Measurements from ENCODE around the gene NAA25.
"Not testable (repeated sequence)": the region's sequence is repeated elsewhere in the genome, so short reads cannot be mapped to it uniquely, and the experiment has no call there.

Gene NAA25

DNA sequence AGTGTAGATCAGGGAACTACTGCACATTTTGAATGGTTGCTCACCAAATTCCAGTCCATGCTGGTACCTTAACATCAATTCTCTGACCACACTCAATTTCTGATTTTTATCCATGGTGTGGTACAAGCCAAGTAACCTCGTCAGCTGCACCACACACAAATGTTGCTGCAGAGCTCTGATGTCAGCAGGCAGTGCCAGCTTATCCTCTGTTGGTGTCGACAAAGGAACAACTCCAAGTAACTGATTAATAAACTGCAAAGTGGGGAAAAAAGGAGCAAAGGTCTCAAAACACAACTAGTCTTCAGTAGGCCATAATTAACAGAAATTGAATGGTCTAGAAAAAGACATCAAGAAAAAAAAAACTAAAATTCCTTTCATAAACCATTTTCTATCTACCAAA, 47.4 kb downstream of the NAA25 start:
- DNase-seq (ENCODE audit: low spot score) = no peak

DNA sequence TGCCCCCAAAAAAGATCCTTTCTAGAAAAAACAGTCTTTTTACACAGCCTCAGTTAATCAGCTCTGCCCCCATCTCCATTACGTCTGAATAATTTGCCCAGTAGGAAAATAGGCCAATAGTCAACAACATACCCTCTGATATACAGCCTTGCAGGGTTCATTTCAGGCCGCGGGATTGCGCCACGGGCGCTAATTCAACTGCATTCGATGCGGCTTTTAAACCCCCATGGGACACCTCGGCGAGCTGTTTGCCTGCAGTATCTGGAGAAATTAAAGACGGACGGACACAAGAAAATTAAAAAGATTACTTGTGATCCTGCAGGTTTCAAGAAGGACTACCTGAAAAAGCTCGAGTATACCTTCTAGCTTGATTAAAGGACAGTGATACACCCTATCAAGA, 59.2 kb downstream of the NAA25 start:
- DNase-seq (ENCODE audit: low spot score) = no peak

GRCh38 chr12:112046003-112046402, 62.6 kb downstream of the NAA25 start:
- no peak for DNase-seq (ENCODE audit: low spot score)

GRCh38 chr12:112036614-112037013, 72.0 kb downstream of the NAA25 start:
- not testable (repeated sequence) for DNase-seq (ENCODE audit: low spot score)

DNA sequence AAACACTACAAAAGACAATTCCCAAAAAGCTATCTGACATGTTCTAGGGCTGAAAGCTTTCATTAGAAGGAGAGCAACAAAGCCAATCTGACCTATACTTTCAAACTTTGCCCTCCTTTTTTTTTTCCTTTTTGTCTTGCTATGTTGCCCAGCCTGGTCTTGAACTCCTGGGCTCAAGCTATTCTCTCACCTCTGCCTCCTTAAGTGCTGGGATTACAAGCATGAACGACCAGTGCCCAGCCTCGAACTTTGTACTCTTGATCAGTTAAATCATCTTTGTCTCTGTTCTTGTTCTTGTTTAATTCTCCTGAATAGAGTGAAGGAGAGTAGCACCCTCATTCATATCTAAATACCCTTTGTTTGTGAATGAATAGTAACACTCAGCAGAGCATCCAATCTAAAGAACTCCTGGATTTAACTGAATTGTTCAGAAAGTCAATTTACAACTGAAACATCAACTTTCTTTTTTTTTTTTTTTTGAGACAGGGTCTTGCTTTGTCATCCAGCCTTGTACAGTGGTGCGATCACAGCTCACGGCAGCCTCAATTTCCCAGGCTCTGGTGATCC, 73.3 kb downstream of the NAA25 start:
- no peak for DNase-seq (ENCODE audit: low spot score)

GRCh38 chr12:112032292-112032691, 76.3 kb downstream of the NAA25 start:
- DNase-seq (ENCODE audit: low spot score) = no peak

- no peak for DNase-seq (ENCODE audit: low spot score)
Measured at GRCh38 chr12:112031472-112031871, 77.1 kb downstream of the NAA25 start.

DNA sequence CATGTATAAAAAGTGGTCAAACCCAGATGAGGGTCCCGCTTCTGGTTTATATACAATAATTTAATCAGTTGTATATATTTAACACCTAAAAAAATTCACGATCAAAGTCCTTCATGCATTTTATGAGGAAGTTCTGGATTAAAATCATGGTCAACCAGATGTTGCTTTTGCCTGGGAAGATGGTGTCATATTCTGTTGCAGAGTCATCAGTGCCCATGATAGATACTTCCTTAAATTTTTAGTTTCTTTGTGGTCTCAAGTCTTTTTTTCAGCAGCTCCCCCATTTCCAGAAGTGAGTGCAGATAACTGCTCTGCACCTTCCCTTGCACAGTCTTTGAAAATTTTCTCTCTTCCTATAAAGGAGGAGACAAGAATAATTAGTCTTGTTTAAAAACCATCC, 79.3 kb downstream of the NAA25 start:
- no peak for DNase-seq (ENCODE audit: low spot score)

DNA sequence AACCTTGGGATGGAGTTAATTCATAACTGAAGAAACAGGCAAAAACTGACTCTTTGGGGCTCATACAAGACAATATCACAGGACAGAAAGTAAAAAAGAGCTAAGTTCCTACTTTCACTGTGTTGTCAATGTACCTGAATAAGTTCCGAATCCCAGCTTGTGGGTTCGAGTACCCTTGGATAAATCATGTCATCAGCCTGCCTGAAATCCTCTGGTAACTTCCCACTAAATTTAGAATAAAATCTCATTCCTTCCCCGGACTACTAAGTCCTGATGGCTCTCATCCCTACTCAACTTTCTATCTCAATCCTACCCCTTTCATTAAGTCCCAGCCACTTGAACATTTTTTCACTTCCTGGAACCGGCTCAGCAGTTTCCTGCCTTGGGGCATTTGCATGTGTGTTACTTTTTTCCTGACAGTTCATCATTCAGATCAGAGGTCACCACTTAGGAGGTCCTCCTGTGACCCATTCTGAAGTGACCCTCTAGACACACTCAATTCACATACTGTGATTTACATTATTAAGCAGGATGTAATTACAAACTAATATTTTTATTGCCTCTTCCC, 82.7 kb downstream of the NAA25 start:
- DNase-seq (ENCODE audit: low spot score) = no peak

DNA sequence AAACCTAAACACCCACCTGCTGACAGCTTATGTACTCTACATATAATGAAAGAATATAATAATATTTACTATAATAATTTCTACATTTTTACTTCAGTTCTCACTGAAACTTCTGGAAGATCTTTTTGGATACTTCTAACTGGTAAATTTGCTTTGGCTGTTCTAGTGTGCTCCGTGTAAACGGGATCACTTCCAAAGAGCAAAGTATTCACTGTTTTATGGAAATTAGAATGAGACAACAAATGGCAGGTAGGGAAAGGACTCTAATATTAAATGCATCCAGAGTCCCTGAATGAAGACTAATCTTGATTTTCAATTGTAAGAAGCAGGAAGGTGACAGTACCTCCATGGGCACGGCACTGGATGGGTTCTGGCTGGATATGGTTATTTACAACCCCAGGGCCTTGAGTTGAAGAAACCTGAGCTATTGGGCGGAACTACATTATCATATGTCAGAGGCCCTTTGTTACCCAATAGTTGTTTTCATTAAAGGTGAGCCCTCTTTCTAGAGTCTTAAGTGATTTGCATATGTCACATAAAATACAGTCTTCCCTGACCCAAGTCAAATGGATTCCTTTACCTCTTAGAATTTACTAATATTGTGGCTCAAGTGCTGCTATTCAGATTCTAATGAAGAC, 84.7 kb downstream of the NAA25 start:
- no peak for DNase-seq (ENCODE audit: low spot score)

DNA sequence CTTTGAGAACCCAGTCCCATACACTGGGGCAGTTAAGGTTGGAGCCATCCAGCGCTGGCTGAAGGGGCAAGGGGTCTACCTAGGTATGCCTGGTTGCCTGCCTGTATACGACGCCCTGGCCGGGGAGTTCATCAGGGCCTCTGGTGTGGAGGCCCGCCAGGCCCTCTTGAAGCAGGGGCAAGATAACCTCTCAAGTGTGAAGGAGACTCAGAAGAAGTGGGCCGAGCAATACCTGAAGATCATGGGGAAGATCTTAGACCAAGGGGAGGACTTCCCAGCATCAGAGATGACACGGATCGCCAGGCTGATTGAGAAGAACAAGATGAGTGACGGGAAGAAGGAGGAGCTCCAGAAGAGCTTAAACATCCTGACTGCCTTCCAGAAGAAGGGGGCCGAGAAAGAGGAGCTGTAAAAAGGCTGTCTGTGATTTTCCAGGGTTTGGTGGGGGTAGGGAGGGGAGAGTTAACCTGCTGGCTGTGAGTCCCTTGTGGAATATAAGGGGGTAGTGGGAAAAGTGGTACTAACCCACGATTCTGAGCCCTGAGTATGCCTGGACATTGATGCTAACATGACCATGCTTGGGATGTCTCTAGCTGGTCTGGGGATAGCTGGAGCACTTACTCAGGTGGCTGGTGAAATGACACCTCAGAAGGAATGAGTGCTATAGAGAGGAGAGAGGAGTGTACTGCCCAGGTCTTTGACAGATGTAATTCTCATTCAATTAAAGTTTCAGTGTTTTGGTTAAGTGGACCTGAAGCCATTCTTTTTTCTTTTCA, 86.2 kb downstream of the NAA25 start:
- no peak for DNase-seq (ENCODE audit: low spot score)

DNA sequence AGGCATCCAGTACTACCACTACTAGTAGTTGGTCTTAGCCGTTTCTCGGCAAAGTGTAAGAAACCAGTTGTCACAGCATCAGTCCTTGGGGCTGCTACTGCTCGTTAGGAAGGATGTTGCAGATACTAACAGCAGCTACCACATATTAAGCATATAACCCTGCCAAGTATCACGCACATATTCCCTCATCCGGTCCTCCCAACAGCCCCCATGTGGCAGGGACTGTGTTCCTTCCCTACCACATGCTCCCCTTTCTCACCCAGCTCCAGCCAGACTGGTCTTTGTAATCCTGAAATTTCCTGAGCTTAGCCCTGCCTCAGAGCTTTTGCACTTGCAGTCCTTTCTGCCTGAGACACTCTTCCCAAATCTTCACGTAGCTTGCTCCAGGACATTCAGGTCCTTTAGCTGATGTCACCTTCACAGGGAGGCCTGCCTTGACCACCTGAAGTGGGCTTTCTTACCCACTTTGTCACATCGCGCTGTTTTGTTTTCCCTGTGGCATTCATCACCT, 87.6 kb downstream of the NAA25 start:
- DNase-seq (ENCODE audit: low spot score) = no peak

- DNase-seq (ENCODE audit: low spot score) = peak; percentile 84
Measured at GRCh38 chr12:112018571-112019237, 89.9 kb downstream of the NAA25 start.

GRCh38 chr12:112017041-112017440, 91.5 kb downstream of the NAA25 start:
- DNase-seq (ENCODE audit: low spot score) = no peak

DNA sequence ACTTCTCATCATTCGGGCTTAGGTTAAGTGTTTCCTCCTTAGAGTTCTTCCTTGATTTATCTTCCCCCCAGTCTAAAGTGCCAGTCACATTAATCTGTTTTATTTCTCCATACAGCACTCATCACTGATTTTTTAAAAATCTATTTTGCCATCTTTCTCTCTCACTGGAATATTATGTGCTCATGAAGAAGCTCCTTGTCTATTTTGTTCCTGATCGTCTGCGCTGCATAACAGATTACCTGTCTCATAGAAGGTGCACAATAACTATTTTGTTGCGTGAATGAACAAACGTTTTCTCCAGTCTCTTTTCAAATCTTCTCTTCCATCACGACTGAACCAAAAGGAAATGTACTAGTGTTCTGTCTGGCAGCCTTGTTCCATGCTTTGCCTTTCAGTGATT, 92.6 kb downstream of the NAA25 start:
- DNase-seq (ENCODE audit: low spot score) = no peak

- DNase-seq (ENCODE audit: low spot score) = peak; percentile 90
Measured at GRCh38 chr12:112013601-112014402, 94.8 kb downstream of the NAA25 start.

DNA sequence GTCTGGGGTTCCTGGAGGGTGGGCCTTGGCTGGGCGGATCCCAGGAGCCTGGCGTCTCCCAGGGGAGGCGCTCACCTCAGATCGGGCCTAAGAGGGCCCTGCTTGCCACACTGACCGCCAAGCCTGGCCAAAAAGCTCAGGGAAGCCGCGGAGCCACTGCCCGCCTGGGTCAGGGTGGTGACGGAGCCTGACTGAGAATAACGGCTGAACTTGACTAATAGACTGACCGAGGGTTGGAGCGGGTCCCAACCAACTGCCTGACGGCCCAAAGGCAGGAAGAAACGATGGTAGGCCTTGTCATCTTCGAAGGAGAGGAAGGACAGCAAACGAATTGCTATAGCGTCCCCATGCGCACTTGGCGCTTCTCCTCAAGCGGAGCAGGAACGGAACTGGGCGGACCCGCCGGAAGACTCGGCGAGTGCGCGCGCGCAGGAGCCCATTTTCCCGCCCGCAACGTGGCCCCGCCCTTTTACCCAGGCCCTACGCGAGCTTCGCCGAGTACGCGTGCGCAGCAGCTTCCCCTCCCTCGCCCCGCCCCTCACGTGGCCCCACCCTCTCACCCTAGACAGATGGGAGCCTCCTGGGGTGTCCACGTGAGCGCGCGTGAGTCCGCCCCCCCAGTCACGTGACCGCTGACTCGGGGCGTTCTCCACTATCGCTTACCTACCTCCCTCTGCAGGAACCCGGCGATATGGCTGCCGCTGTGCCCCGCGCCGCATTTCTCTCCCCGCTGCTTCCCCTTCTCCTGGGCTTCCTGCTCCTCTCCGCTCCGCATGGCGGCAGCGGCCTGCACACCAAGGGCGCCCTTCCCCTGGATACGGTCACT, 95.6 kb downstream of the NAA25 start, which contains the start of the genes ERP29 and TMEM116:
Gene ERP29, plus strand, starts transcription at position 652 of the 826 bp plus-strand sequence. Its CDS starts 40 bp downstream, at position 692.
Gene TMEM116, minus strand, starts transcription at position 391 of the 826 bp plus-strand sequence. CDS start 7,895 bp downstream, outside the sequence.
- DNase-seq (ENCODE audit: low spot score) = peak; percentile 96

GRCh38 chr12:112011685-112012084, 96.9 kb downstream of the NAA25 start:
- DNase-seq (ENCODE audit: low spot score) = no peak

- DNase-seq (ENCODE audit: low spot score) = no peak
Measured at GRCh38 chr12:112010415-112011344, 97.9 kb downstream of the NAA25 start.
